Hematopoietic multipotent progenitor cell treated with erythropoietin and hydrocortisone succinate and interleukin-3 and kit ligand, for 15 days (in vitro differentiated cells): Measurements from ENCODE around the gene SMAGP.
"Not testable (repeated sequence)": the region's sequence is repeated elsewhere in the genome, so short reads cannot be mapped to it uniquely, and the experiment has no call there.

Experiments used
- DNase-seq: peaks from one replicate; pipeline ENCODE4 v3.0.0-alpha.2; 2015; ENCODE audit warnings: low spot score

SMAGP gene

GRCh38 chr12:51225234-51225633 is 45.0 kb downstream of the SMAGP start:
- DNase-seq: no peak

GRCh38 chr12:51224625-51225024 is 45.6 kb downstream of the SMAGP start:
- DNase-seq: no peak

- DNase-seq: no peak
Observed at GRCh38 chr12:51222461-51222860, 47.8 kb downstream of the SMAGP start.

- not testable (repeated sequence) for DNase-seq
Observed at GRCh38 chr12:51219857-51220256, 50.4 kb downstream of the SMAGP start.

GRCh38 chr12:51219322-51219721 is 50.9 kb downstream of the SMAGP start:
- no peak for DNase-seq

- no peak for DNase-seq
Observed at GRCh38 chr12:51218607-51219161, 51.5 kb downstream of the SMAGP start.

- DNase-seq: peak; percentile 73
Observed at GRCh38 chr12:51217968-51218606, 52.1 kb downstream of the SMAGP start, which contains the start of gene POU6F1. Gene POU6F1, minus strand, starts transcription at chr12:51218062. Its CDS starts 11,226 bp downstream, at chr12:51206836.

GRCh38 chr12:51217133-51217967 is 52.9 kb downstream of the SMAGP start:
- DNase-seq: no peak

- no peak for DNase-seq
Observed at GRCh38 chr12:51216642-51217041, 53.6 kb downstream of the SMAGP start.

GRCh38 chr12:51214895-51215294 is 55.3 kb downstream of the SMAGP start:
- no peak for DNase-seq

GRCh38 chr12:51210690-51211395 is 59.4 kb downstream of the SMAGP start:
- no peak for DNase-seq

GRCh38 chr12:51209259-51209658 is 61.0 kb downstream of the SMAGP start:
- DNase-seq: no peak

GRCh38 chr12:51208016-51208660 is 62.1 kb downstream of the SMAGP start:
- no peak for DNase-seq

GRCh38 chr12:51205350-51205749 is 64.9 kb downstream of the SMAGP start:
- DNase-seq: no peak

GRCh38 chr12:51202718-51203117 is 67.5 kb downstream of the SMAGP start:
- DNase-seq: no peak

GRCh38 chr12:51200806-51201205 is 69.4 kb downstream of the SMAGP start:
- DNase-seq: no peak

- DNase-seq: no peak
Observed at GRCh38 chr12:51200156-51200555, 70.1 kb downstream of the SMAGP start.

GRCh38 chr12:51199366-51199945 is 70.8 kb downstream of the SMAGP start:
- DNase-seq: no peak

- DNase-seq: no peak
Observed at GRCh38 chr12:51198568-51199365, 71.4 kb downstream of the SMAGP start.

- DNase-seq: no peak
Observed at GRCh38 chr12:51197736-51198567, 72.3 kb downstream of the SMAGP start.
